ENCODE measurements around the gene NSF. TPM values are rescaled to one million over a fixed set of nuclear protein-coding genes. Genes with fewer than 3 reads are reported as not detected.

NSF gene
- total RNA-seq, 1 donor from 2014 or later, result 36.1 TPM

- Histone ChIP-seq H3K9me3 (no peaks in the 10 kb centered on the region), H3K4me1 (no peaks in the 10 kb centered on the region), H3K4me3 (no peak overlapping the region), H3K36me3 (no peaks in the 10 kb centered on the region), H3K27ac (no peak overlapping the region), H3K27me3 (no peaks in the 10 kb centered on the region)
- DNase-seq (ENCODE audit: extremely low spot score in 2 of 2), result no peak
- intact Hi-C loops (cut with DNase I), result no loop called here
- TF ChIP-seq POLR2AphosphoS5 (IDR thresholded peaks at IDR 0.05; ENCODE audit: insufficient read depth in 1 of 2, low read depth in 1 of 2) (peak in 1 of 2 donors; percentile 46), POLR2A (IDR thresholded peaks at IDR 0.05) (no peak)
Measured at GRCh38 chr17:46733837-46734475, 143.5 kb downstream of the NSF start.

- Histone ChIP-seq H3K36me3 (no peaks in the 10 kb centered on the region), H3K27me3 (no peaks in the 10 kb centered on the region), H3K27ac (no peak overlapping the region), H3K4me3 (no peak overlapping the region), H3K4me1 (no peaks in the 10 kb centered on the region), H3K9me3 (no peaks in the 10 kb centered on the region)
- TF ChIP-seq POLR2A (IDR thresholded peaks at IDR 0.05), result no peak
- TF ChIP-seq POLR2AphosphoS5 (IDR thresholded peaks at IDR 0.05; ENCODE audit: insufficient read depth in 1 of 2, low read depth in 1 of 2), result no peak
- no peak for TF ChIP-seq CTCF (IDR thresholded peaks at IDR 0.05)
- intact Hi-C loops (cut with DNase I), result no loop called here
- no peak for DNase-seq (ENCODE audit: extremely low spot score in 2 of 2)
Measured at GRCh38 chr17:46736100-46736499, 145.6 kb downstream of the NSF start.

GRCh38 chr17:46737326-46737725, 146.9 kb downstream of the NSF start:
- no peaks in the 10 kb centered on the region for H3K9me3 ChIP-seq
- H3K27me3 ChIP-seq, result no peaks in the 10 kb centered on the region
- no peaks in the 10 kb centered on the region for H3K4me1 ChIP-seq
- intact Hi-C loops (cut with DNase I), result no loop called here
- DNase-seq (ENCODE audit: extremely low spot score in 2 of 2), result no peak
- no peaks in the 10 kb centered on the region for H3K36me3 ChIP-seq
- H3K27ac ChIP-seq, result no peak overlapping the region
- TF ChIP-seq POLR2A (IDR thresholded peaks at IDR 0.05) (no peak), CTCF (IDR thresholded peaks at IDR 0.05) (no peak), POLR2AphosphoS5 (IDR thresholded peaks at IDR 0.05; ENCODE audit: insufficient read depth in 1 of 2, low read depth in 1 of 2) (no peak)
- no peak overlapping the region for H3K4me3 ChIP-seq

GRCh38 chr17:46738544-46738943, 148.1 kb downstream of the NSF start:
- no peaks in the 10 kb centered on the region for H3K36me3 ChIP-seq
- DNase-seq (ENCODE audit: extremely low spot score in 2 of 2), result no peak
- no peaks in the 10 kb centered on the region for H3K27me3 ChIP-seq
- no peaks in the 10 kb centered on the region for H3K9me3 ChIP-seq
- TF ChIP-seq POLR2AphosphoS5 (IDR thresholded peaks at IDR 0.05; ENCODE audit: insufficient read depth in 1 of 2, low read depth in 1 of 2) (no peak), POLR2A (IDR thresholded peaks at IDR 0.05) (no peak), CTCF (IDR thresholded peaks at IDR 0.05) (no peak)
- no peak overlapping the region for H3K4me3 ChIP-seq
- intact Hi-C loops (cut with DNase I), result no loop called here
- no peak overlapping the region for H3K27ac ChIP-seq
- peaks cover 8% of the 10 kb centered on the region for H3K4me1 ChIP-seq

GRCh38 chr17:46739982-46740381, 149.5 kb downstream of the NSF start:
- intact Hi-C loops (cut with DNase I), result no loop called here
- Histone ChIP-seq H3K27ac (no peak overlapping the region), H3K4me3 (no peak overlapping the region), H3K4me1 (peaks cover 8% of the 10 kb centered on the region), H3K27me3 (no peaks in the 10 kb centered on the region), H3K36me3 (no peaks in the 10 kb centered on the region), H3K9me3 (no peaks in the 10 kb centered on the region)
- DNase-seq (ENCODE audit: extremely low spot score in 2 of 2), result no peak
- TF ChIP-seq POLR2A (IDR thresholded peaks at IDR 0.05) (no peak), CTCF (IDR thresholded peaks at IDR 0.05) (no peak), POLR2AphosphoS5 (IDR thresholded peaks at IDR 0.05; ENCODE audit: insufficient read depth in 1 of 2, low read depth in 1 of 2) (no peak)
